ENCODE measurements around the gene TMEM175. TPM values are rescaled to one million over a fixed set of nuclear protein-coding genes. Genes with fewer than 3 reads are reported as not detected.

The TMEM175 gene
- total RNA-seq, 1 experiment from 2014 or later = 18.5 TPM

- Histone ChIP-seq H4K20me1 (ENCODE audit: low read length) (no peaks in the 10 kb centered on the region), H3K27ac (ENCODE audit: low read length) (no peak overlapping the region), H2AFZ (ENCODE audit: low read length) (no peak overlapping the region), H3F3A (ENCODE audit: low read length, unreplicated experiment) (no peaks in the 10 kb centered on the region), H3K36me3 (ENCODE audit: low read depth, low read length) (no peaks in the 10 kb centered on the region), H3K4me1 (ENCODE audit: insufficient read depth, low read length) (no peaks in the 10 kb centered on the region), H3K4me3 (ENCODE audit: low read length) (no peak overlapping the region), H3K4me2 (ENCODE audit: low read length) (no peak overlapping the region), H3K9me3 (ENCODE audit: low read length) (no peaks in the 10 kb centered on the region), H3K9me2 (replicated peaks; ENCODE audit: low read length) (no peaks in the 10 kb centered on the region), H3K27me3 (ENCODE audit: low read length) (no peaks in the 10 kb centered on the region), H3K79me2 (ENCODE audit: low read length) (no peaks in the 10 kb centered on the region), H3K9ac (ENCODE audit: low read length) (no peak overlapping the region)
- ChIA-PET CTCF (no interaction called here), POLR2A (ENCODE audit: unreplicated experiment) (no interaction called here)
- intact Hi-C loops (cut with micrococcal nuclease) = no loop called here
- no peak for ATAC-seq
- no peak for DNase-seq
- BruUV-seq (replicated peaks) = no TSS peak
- no peak for TF ChIP-seq EZH2phosphoT487 (IDR thresholded peaks at IDR 0.05; ENCODE audit: borderline replicate concordance, low read length)
- TF ChIP-seq CTCF (conservative IDR thresholded peaks at IDR 0.05; ENCODE audit: low read depth, low read length) = no peak
- no peak for TF ChIP-seq EZH2 (IDR thresholded peaks at IDR 0.05; ENCODE audit: low read length, unreplicated experiment)
Measured at GRCh38 chr4:905485-906338, 26.5 kb upstream of the TMEM175 start.

GRCh38 chr4:906339-907102 lies 25.7 kb upstream of the TMEM175 start:
- intact Hi-C loops (cut with micrococcal nuclease) = no loop called here
- Histone ChIP-seq H3K4me2 (ENCODE audit: low read length) (no peak overlapping the region), H3K9me2 (replicated peaks; ENCODE audit: low read length) (no peaks in the 10 kb centered on the region), H3K27ac (ENCODE audit: low read length) (no peak overlapping the region), H3K79me2 (ENCODE audit: low read length) (no peaks in the 10 kb centered on the region), H4K20me1 (ENCODE audit: low read length) (no peaks in the 10 kb centered on the region), H3K4me1 (ENCODE audit: insufficient read depth, low read length) (no peaks in the 10 kb centered on the region), H2AFZ (ENCODE audit: low read length) (no peak overlapping the region), H3K27me3 (ENCODE audit: low read length) (no peaks in the 10 kb centered on the region), H3F3A (ENCODE audit: low read length, unreplicated experiment) (no peaks in the 10 kb centered on the region), H3K9me3 (ENCODE audit: low read length) (no peaks in the 10 kb centered on the region), H3K4me3 (ENCODE audit: low read length) (no peak overlapping the region), H3K36me3 (ENCODE audit: low read depth, low read length) (no peaks in the 10 kb centered on the region), H3K9ac (ENCODE audit: low read length) (no peak overlapping the region)
- ATAC-seq (no peak), DNase-seq (no peak)
- TF ChIP-seq EZH2phosphoT487 (IDR thresholded peaks at IDR 0.05; ENCODE audit: borderline replicate concordance, low read length) = no peak
- TF ChIP-seq CTCF (conservative IDR thresholded peaks at IDR 0.05; ENCODE audit: low read depth, low read length) = no peak
- no peak for TF ChIP-seq EZH2 (IDR thresholded peaks at IDR 0.05; ENCODE audit: low read length, unreplicated experiment)
- ChIA-PET CTCF (no interaction called here), POLR2A (ENCODE audit: unreplicated experiment) (no interaction called here)
- no TSS peak for BruUV-seq (replicated peaks)

GRCh38 chr4:907103-907400 lies 25.2 kb upstream of the TMEM175 start:
- CTCF ChIA-PET = no interaction called here
- no peak for ATAC-seq

More at GRCh38 chr4:907103-907400, 25.2 kb upstream of the TMEM175 start:
- intact Hi-C loops (cut with micrococcal nuclease) = no loop called here
- no peak overlapping the region for H3K4me3 ChIP-seq (ENCODE audit: low read length)
- TF ChIP-seq CTCF (conservative IDR thresholded peaks at IDR 0.05; ENCODE audit: low read depth, low read length) = no peak
- TF ChIP-seq EZH2phosphoT487 (IDR thresholded peaks at IDR 0.05; ENCODE audit: borderline replicate concordance, low read length) = no peak
- no peak for TF ChIP-seq EZH2 (IDR thresholded peaks at IDR 0.05; ENCODE audit: low read length, unreplicated experiment)
- no peak overlapping the region for H3K9ac ChIP-seq (ENCODE audit: low read length)
- H3K36me3 ChIP-seq (ENCODE audit: low read depth, low read length) = no peaks in the 10 kb centered on the region
- no peaks in the 10 kb centered on the region for H3K79me2 ChIP-seq (ENCODE audit: low read length)
- no peaks in the 10 kb centered on the region for H3K9me3 ChIP-seq (ENCODE audit: low read length)
- H3K4me2 ChIP-seq (ENCODE audit: low read length) = no peak overlapping the region
- no peaks in the 10 kb centered on the region for H3K9me2 ChIP-seq (replicated peaks; ENCODE audit: low read length)
- H3K4me1 ChIP-seq (ENCODE audit: insufficient read depth, low read length) = no peaks in the 10 kb centered on the region
- H3K27ac ChIP-seq (ENCODE audit: low read length) = no peak overlapping the region
- no peak overlapping the region for H2AFZ ChIP-seq (ENCODE audit: low read length)
- H4K20me1 ChIP-seq (ENCODE audit: low read length) = no peaks in the 10 kb centered on the region
- BruUV-seq (replicated peaks) = no TSS peak
- POLR2A ChIA-PET (ENCODE audit: unreplicated experiment) = no interaction called here
- DNase-seq = no peak
- no peaks in the 10 kb centered on the region for H3F3A ChIP-seq (ENCODE audit: low read length, unreplicated experiment)
- no peaks in the 10 kb centered on the region for H3K27me3 ChIP-seq (ENCODE audit: low read length)

Data from PC-3 (cell line).